ENCODE results near the gene CELF6.
A peak's percentile ranks its signal among the peaks of the same experiment; 100 is the strongest.
"Not testable (repeated sequence)": the region's sequence is repeated elsewhere in the genome, so short reads cannot be mapped to it uniquely, and the experiment has no call there.

The CELF6 gene

GRCh38 chr15:72318408-72318942, 1.5 kb downstream of the CELF6 start:
- no peak for DNase-seq (ENCODE audit: low read depth in 2 of 2)

GRCh38 chr15:72315706-72316370, 4.1 kb downstream of the CELF6 start:
- DNase-seq (ENCODE audit: low read depth in 2 of 2): no peak

GRCh38 chr15:72313881-72314280, 6.1 kb downstream of the CELF6 start:
- DNase-seq (ENCODE audit: low read depth in 2 of 2): no peak

GRCh38 chr15:72313448-72313840, 6.5 kb downstream of the CELF6 start:
- DNase-seq (ENCODE audit: low read depth in 2 of 2): no peak

- peak in 1 of 2 donors; percentile 21 for DNase-seq (ENCODE audit: low read depth in 2 of 2)
Measured at GRCh38 chr15:72312605-72313447, 7.1 kb downstream of the CELF6 start.

DNA sequence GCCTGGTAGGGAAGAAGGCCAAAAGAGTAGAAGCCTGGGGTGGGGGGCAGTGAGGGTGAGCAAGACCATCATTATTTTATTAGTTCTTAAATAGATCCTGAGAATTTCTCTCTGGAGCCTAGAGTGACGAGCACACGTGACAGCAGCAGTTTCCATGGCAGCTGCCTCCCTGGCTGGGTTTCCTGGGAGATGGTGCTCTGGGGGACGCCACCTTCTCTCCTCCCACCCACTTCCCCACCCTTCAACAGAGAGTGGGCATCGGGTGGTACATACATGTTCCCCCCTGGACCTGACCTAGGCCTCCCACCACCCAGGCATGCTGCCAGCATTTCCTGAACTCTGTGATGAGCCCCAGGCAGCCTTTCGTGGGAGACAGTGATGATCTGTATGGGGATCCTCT, 12.9 kb downstream of the CELF6 start:
- DNase-seq (ENCODE audit: low read depth in 2 of 2): no peak

DNA sequence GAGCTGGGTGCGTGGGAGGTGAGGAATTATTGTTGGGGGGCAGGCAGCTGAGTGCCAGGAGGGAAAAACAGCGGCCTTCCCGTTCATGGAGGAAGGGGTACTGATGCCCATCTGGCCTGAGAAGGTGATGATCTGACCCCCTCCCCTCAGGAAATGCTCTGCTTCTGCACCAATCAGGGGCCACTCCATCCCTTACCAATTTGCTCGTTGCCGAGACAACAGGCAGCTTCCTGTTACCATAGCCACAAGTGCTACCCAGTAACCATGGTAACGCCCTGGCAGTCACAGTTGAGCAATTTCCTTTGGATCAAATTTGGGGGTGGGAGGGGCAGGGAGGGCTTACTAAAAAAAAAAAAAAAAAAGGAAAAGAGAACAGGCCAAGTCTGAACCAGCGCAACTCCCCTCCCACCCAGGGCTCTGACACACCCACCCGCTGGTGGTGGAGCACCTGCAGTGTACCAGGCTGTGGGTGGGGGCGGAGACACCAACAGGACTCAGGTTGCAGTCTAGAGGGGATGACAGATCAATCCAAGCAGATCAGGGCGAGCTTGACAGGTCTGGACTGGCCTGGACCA, 13.7 kb downstream of the CELF6 start:
- DNase-seq (ENCODE audit: low read depth in 2 of 2): no peak

DNA sequence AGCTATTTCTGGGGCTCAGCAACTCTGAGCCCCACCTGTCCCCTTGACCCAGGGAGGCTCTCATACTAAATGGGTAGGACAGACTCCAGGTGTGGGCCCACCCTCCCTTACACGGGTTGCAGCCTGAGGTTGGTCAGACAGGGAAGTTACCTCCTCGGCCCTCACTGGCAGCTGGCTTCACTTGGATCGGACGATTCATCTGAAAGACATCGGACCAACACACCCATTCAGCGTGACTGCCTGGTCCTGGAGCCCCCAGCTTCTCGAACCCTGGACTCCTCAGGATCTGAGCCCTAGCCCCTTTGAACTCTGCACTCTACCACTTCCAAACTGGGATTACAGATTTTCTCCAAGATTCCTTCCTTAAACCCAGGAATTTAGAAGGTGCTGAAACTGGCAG, 15.4 kb downstream of the CELF6 start:
- DNase-seq (ENCODE audit: low read depth in 2 of 2): no peak

- DNase-seq (ENCODE audit: low read depth in 2 of 2): no peak
Measured at GRCh38 chr15:72302955-72303354, 17.0 kb downstream of the CELF6 start.

DNA sequence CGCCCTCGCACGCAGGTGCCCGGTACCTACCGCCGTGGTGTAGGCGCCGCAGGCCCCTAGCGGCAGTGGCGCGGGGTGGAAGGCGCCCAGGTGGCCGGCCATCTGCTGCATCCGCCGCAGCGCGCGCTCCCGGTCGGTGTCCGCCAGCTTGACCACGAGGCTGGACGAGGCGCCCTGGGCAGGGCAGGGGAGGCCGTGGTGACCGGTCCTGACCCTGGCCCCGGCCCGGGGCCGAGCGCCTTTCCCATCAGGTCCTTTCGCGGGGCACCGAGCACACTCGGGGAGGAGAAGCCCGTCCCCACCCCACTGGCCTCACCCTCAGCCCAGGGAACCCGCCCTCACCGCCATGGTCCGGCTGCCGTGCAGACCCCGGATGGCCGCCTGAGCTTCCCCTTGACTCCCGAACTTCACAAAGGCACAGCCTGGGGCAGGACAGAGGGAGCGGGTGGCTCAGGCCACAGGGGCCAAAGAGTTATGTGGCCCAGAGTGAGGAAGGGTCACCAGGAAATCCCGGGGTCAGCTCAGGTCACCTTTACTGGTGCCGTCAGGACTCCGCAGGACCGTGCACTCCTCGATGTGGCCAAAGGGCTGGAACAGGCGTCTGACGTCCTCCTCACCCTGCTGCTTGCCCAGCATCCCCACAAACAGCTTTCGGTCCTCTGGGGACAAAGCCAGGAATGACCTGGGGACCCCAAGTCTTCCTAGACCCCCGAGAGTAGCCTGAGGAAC, 30.2 kb downstream of the CELF6 start:
- no peak for DNase-seq (ENCODE audit: low read depth in 2 of 2)

DNA sequence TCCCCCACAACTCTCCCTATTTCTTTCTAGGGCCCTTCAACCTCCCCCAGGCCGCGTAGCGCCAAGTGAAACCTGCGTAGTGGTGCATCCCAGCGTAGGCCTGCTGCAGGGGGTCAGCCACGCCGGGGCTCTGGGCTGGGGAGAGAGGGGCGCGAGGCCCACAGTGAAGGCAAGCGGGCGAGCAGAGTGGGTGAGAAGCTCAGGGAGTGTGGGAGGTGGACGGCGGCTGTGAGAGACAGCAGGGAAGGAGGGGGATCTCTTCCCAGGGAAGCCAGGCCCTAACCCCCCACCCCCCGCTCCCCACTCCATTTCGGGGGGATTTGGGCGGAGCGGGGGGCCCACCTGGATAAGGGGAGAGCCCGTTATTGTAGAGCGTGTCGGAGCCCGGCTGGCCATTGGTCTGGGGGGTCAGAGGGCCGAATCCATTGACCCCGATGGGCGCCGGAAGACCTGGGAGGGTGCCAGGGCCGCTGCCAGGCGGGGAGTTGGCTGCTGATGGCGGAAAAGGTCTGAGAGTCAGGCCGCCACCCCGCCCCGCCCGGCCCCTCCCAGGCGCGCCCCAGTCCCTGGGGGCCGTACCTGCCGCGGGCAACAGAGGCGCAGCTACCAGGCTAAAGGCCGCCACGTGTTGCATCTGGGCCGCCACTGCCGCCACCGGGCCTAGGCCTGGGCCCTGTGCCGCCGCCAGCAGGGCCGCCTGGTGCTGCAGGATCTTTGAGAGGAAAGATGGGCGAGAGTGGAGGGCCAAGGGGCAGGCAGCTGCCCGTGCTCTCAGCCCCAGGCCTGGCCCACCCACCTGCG, 31.0 kb downstream of the CELF6 start:
- no peak for DNase-seq (ENCODE audit: low read depth in 2 of 2)

- DNase-seq (ENCODE audit: low read depth in 2 of 2): peak in 1 of 2 donors; percentile 37
Measured at GRCh38 chr15:72285927-72286516, 33.9 kb downstream of the CELF6 start.

GRCh38 chr15:72285402-72285801, 34.6 kb downstream of the CELF6 start:
- no peak for DNase-seq (ENCODE audit: low read depth in 2 of 2)

DNA sequence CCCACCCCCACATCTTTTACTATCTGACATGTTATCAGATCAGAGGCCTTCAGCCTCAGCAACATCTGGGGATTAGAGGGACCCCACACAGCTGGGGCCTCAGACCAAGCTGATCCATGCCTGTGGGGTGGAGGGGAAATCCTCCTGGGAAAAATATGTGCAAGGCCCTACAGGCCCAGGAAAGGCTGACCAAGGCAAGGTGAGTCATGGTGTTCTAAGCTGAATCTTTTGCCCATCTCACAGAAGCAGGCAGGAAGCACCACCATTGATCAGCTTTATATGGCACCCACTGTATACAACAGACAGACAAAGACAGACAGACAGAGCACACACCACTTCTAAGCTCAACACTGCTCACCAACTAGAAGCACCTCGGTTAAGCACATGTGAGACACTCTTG, 35.2 kb downstream of the CELF6 start:
- DNase-seq (ENCODE audit: low read depth in 2 of 2): no peak

DNA sequence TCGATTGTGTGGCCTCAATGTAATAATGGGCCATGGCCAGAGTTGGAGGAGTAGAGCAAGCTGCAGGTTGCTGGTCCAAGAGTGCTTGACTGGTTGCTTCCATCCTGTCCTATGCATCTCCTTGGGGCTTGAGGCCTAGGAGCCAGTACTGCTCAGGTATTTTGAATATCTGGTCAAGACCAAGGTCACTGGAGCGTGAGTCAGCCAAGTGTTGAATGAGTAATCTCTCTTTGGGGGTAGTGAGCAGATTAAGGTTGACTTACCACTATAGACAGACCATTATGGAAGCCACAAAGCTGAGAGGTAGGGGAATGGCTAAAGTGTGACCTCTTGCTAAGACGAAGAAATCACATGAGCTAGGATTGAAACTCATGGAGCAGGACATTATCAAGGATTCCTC, 38.2 kb downstream of the CELF6 start:
- DNase-seq (ENCODE audit: low read depth in 2 of 2): no peak

DNA sequence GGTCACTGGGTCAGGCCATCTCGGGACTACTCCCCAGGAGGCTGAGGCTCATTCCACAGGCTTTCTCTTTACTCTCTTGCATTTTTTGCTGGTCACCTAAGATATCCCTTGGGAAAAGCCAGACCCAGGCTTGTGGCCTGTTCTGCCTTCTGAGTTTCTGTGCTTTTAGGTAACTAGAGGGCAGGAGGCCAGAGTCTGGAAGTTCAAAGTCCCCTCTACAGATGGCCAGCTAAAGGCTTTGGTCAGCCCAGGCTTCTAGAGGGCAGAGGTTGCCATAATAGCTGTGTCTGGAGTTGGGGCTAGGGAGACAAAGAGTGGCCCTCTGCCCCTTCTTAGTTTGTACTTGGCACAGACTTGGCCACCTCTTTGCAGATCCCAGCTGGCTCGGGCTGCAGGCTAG, 39.2 kb downstream of the CELF6 start:
- no peak for DNase-seq (ENCODE audit: low read depth in 2 of 2)

GRCh38 chr15:72278737-72279136, 41.2 kb downstream of the CELF6 start:
- DNase-seq (ENCODE audit: low read depth in 2 of 2): no peak

GRCh38 chr15:72276326-72276700, 43.6 kb downstream of the CELF6 start:
- DNase-seq (ENCODE audit: low read depth in 2 of 2): no peak

GRCh38 chr15:72275635-72276325, 44.2 kb downstream of the CELF6 start:
- DNase-seq (ENCODE audit: low read depth in 2 of 2): not testable (repeated sequence)

GRCh38 chr15:72272997-72273352, 47.0 kb downstream of the CELF6 start:
- DNase-seq (ENCODE audit: low read depth in 2 of 2): no peak

Data from stimulated activated CD8-positive, alpha-beta memory T cell treated with anti-CD3 and anti-CD28 coated beads, Interleukin-2, amount 100 ng/mL, for 1 hour (primary cell).